NCI-H82 (cell line): ENCODE measurements around the gene EML5.
"Not testable (repeated sequence)": the region's sequence is repeated elsewhere in the genome, so short reads cannot be mapped to it uniquely, and the experiment has no call there.

Source experiments
- DNase-seq: peaks from one replicate; lab custom pipeline; 2025; lab: John Stamatoyannopoulos, UW

EML5 gene

GRCh38 chr14:88802596-88802995, 9.8 kb upstream of the EML5 start:
- DNase-seq: no peak

GRCh38 chr14:88799522-88799921, 6.8 kb upstream of the EML5 start:
- DNase-seq: no peak

- DNase-seq: peak; percentile 56
These were observed 5.4 kb upstream of the EML5 start for GRCh38 chr14:88798156-88798555.

GRCh38 chr14:88793259-88793625, 489 bp upstream of the EML5 start:
- no peak for DNase-seq

- DNase-seq: peak; percentile 54
These were observed 902 bp downstream of the EML5 start for GRCh38 chr14:88791629-88792472.

- no peak for DNase-seq
These were observed 1.5 kb downstream of the EML5 start for GRCh38 chr14:88791252-88791621.

- DNase-seq: peak; percentile 22
These were observed 2.1 kb downstream of the EML5 start for GRCh38 chr14:88790501-88791251.

GRCh38 chr14:88789573-88789972, 3.2 kb downstream of the EML5 start:
- DNase-seq: not testable (repeated sequence)

- DNase-seq: no peak
These were observed 6.0 kb downstream of the EML5 start for GRCh38 chr14:88786715-88787114.

GRCh38 chr14:88785911-88786310, 6.8 kb downstream of the EML5 start:
- no peak for DNase-seq

- no peak for DNase-seq
These were observed 17.2 kb downstream of the EML5 start for GRCh38 chr14:88775532-88775931.

GRCh38 chr14:88770736-88771135, 22.0 kb downstream of the EML5 start:
- no peak for DNase-seq

- no peak for DNase-seq
These were observed 27.6 kb downstream of the EML5 start for GRCh38 chr14:88765130-88765529.

- no peak for DNase-seq
These were observed 38.9 kb downstream of the EML5 start for GRCh38 chr14:88753873-88754272.

- no peak for DNase-seq
These were observed 41.8 kb downstream of the EML5 start for GRCh38 chr14:88750945-88751344.

GRCh38 chr14:88750413-88750812, 42.3 kb downstream of the EML5 start:
- no peak for DNase-seq

- no peak for DNase-seq
These were observed 43.6 kb downstream of the EML5 start for GRCh38 chr14:88749139-88749538.

- no peak for DNase-seq
These were observed 44.5 kb downstream of the EML5 start for GRCh38 chr14:88748288-88748687.

GRCh38 chr14:88746052-88746451, 46.7 kb downstream of the EML5 start:
- no peak for DNase-seq

GRCh38 chr14:88737245-88737644, 55.5 kb downstream of the EML5 start:
- no peak for DNase-seq

- no peak for DNase-seq
These were observed 59.6 kb downstream of the EML5 start for GRCh38 chr14:88733121-88733520.

- no peak for DNase-seq
These were observed 63.6 kb downstream of the EML5 start for GRCh38 chr14:88729159-88729558.

- no peak for DNase-seq
These were observed 65.7 kb downstream of the EML5 start for GRCh38 chr14:88727057-88727456.
